Activated gamma-delta T cell treated with anti-CD3 and anti-CD28 coated beads, Interleukin-2, amount 50 U/mL, for 16 hours (primary cell): ENCODE data around the gene ATG13.
"Not testable (repeated sequence)": the region's sequence is repeated elsewhere in the genome, so short reads cannot be mapped to it uniquely, and the experiment has no call there.

Experiments
- DNase-seq: peaks from one replicate; pipeline ENCODE4 v3.0.0-alpha.2; 2020; ENCODE audit warnings: low read depth

The ATG13 gene

DNA sequence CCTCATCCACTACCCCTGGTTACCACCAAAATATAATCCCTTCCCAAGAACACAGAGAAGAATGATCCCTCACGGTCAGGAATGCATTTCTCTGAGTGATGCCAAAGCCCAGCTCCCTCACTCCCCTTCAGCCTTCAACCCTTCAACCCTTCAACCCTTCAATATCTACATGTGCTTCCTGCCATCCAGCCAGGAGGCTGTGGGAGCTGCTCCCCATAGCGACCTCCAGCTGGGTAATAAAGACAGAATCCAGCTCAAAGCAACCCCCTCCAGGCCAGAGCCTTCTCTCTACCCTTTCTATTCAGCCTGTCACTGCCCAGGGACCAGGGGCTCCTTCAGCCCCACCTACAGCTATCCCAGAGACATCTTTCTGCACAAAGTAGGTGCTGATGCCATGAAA is 80.4 kb downstream of the ATG13 start:
- DNase-seq: no peak

DNA sequence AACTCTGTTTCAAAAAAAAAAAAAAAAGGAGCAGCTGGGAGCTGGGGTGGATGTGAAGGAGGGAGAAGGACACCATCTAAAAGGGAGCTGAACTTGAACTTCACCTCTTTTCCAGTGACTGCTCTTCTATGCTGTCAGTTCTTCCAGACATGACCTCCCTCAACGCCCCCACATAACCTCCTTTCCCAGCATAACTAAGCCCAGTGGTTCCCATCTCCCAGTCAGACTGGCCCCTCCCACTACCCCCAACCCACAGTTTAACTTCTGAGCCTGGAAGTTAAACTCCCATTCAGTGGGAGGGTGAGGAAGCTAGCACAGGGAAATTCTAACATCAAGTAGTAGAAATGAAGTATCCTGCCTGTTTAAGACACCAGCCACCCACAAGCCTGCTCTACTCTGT is 81.2 kb downstream of the ATG13 start:
- DNase-seq: no peak

DNA sequence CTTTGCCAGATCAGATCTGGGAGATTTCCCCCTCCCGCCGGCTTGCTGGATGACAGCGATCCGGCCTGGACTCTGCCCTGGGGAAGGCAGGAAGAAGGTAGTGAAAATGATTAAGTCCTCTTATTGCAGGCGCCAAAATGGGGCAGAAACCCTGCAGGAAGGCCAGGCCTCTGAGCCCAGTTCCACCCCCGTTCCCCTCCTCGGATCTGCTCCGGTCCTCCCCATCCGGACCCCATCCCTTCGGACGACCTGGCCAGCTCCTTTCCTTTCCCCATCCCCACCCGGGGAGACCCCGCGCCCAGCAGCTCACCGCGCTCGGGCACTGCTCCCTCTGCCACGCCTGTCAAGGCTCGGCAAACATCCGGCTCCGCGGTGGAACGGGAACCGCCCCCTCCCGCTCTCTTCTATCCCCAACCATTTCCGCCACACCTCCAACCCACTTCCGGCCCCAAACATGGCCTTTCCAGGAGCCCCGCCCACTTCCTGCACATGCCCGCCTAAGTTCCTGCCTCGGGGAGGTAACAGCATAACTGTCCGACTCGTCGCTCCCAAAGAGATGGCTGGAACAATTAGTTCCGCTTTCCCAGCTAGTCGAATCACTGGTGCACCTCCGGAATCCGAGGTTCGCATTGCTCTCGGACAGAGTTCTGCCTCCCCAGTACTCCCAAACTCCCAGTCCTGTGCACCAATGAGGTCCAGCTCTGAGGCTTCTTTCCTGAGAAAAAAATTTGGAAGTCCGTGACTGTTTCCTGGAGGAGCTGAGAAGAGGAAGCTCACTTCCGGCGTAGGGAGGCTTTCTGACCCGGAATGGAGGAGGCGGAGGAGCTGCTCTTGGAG is 83.1 kb downstream of the ATG13 start, which contains the start of the genes ARHGAP1 and ZNF408:
TSS of gene ARHGAP1 (minus strand) at position 379 of the 837 bp plus-strand sequence. CDS start 4,512 bp downstream, outside the sequence.
TSS of gene ZNF408 (plus strand) at position 791 of the 837 bp plus-strand sequence. CDS start at position 808, 17 bp downstream.
- DNase-seq: peak; percentile 99

DNA sequence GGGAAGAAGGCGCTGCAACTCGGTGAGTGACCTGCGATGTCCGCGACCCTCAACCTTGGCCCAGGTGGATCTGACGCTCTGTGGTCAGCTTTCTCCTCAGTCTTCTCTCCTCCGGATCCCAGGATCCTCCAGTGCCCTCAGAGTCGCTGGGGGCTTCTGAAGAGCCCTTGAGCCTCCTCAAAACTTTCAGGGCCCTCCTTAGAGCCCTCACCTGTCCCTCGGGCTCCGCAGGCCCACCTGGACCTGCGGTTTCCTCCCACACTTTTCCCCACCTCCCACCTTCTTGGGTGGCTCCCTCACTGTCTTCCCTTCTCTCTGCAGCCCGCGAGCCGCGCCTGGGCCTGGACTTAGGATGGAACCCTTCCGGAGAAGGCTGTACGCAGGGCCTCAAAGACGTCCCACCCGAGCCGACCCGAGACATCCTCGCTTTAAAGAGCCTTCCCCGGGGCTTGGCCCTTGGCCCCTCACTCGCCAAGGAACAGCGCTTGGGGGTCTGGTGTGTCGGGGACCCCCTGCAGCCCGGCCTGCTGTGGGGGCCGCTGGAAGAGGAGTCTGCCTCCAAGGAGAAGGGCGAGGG is 83.8 kb downstream of the ATG13 start:
- DNase-seq: no peak

DNA sequence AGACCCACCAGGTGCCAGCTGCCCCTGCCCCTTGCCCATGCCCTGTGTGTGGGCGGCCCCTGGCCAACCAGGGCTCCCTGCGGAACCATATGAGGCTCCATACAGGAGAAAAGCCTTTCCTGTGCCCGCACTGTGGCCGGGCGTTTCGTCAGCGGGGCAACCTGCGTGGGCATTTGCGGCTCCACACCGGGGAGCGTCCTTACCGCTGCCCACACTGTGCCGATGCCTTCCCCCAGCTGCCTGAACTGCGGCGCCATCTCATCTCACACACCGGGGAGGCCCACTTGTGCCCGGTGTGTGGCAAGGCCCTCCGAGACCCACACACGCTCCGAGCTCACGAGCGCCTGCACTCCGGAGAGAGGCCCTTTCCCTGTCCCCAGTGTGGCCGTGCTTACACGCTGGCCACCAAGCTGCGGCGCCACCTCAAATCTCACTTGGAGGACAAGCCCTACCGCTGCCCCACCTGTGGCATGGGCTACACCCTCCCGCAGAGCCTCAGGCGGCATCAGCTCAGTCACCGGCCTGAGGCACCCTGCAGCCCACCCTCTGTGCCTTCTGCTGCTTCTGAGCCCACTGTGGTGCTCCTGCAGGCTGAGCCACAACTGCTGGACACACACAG is 87.8 kb downstream of the ATG13 start:
- DNase-seq: no peak

DNA sequence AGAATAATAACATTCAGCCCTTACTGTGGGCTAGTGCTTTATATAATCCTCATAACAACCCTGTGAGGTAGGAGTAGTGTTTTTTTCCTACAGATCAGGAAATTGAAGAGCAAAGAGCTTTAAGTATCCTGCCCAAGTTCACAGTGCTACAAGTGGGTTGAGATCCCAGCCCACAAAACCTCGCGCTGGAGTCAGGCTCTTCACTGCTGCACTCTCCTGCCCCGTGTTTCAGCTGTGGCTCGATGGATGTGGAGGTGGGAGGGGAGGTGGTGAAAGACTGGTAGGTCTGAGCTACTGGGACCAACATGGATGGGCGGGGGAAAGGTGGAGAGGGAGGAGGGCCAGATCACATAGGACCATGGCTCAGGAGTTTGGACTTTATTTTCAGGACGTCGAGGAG is 89.5 kb downstream of the ATG13 start:
- DNase-seq: no peak

DNA sequence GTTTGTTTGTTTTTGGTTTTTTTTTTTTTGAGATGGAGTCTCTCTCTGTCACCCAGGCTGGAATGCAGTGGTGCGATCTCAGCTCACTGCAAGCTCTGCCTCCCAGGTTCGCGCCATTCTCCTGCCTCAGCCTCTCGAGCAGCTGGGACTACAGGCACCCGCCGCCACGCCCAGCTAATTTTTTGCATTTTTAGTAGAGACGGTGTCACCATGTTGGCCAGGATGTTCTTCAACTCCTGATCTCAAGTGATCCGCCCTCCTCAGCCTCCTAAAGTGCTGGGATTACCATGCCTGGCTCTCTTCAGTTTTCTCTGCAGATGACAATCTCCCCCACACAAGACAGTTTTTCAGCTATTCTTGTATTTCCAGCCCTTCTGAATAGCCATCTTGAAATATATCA is 92.0 kb downstream of the ATG13 start:
- DNase-seq: not testable (repeated sequence)

DNA sequence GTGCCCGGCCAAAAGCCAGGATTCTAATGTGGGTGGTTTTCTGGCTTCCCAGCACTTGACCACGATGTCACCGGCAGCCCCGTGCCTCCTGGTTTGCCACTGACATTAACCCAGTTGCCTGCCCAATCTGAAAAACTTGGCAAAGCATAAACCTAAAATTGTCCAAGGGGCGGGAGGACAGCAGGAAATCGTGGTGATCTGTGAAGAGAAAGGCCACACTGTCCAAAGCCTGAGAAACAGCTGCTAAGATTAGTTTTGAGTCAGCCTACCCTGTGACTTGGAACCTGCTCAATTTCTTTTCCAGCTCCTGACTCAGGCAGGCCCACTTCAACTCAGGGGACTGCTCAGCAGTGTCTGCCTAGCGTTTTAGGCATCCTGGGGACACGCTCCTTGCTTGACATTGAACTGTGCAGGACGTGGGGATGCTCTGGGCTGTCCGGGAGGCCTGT is 93.5 kb downstream of the ATG13 start:
- no peak for DNase-seq

DNA sequence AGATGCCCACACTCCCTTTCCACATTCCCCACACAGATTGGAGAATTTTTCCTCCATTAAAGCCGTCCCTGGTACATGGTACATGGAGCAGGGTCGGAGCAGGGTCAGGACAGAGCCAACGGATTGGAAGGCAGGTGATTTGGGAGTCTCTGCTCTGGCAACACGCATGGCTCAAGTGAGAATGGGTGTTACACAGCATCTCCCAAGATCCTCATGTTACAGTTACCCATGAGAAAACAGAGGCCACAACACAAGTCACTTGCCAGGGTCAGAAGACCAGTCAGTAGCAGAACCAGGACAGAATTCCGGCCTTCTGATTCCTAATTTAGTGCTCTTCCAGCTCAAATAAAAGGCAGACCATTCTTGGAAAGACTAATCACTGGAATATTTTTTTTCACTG is 94.0 kb downstream of the ATG13 start:
- DNase-seq: no peak

DNA sequence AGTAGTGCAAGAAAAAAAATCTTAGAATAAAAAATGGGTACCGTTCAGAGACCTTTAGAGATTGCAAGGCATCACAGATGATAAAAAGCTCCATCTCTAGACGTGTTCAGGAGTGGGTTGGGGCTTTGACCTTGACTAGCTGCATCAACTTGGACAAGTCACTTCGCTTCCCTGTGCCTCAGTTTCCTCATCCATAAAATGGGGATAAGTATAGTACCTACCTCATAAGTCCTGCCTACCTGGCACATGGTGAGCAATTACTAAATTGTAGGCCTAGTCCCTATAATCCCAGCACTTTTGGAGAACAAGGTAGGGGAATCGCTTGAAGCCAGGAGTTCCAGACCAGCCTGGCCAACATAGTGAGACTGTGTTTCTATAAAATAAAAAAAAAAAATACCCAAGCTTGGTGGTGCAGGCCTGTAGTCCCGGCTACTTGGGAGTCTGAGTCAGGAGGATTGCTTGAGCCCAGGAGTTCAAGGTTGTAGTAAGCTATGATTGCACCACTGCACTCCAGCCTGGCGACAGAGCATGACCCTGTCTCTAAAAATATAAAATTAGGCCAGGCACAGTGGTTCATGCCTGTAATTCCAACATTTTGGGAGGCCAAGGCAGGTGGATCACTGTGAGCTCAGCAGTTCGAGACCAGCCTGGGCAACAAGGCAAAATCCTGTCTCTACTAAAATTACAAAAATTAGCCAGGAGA is 95.7 kb downstream of the ATG13 start:
- DNase-seq: no peak

DNA sequence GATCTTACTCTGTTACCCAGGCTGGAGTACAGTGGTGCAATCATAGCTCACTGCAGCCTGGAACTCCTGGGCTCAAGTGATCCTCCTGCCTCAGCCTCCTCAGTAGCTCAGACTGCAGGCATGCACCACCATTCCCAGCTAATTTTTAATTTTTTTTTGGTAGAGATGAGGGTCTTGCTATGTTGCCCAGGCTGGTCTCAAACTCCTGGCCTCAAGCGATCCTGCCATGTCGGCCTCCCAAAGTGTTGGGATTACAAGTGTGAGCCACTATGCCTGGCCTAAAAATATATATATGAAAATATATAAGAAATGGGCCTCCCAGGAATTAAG is 100.4 kb downstream of the ATG13 start:
- not testable (repeated sequence) for DNase-seq

DNA sequence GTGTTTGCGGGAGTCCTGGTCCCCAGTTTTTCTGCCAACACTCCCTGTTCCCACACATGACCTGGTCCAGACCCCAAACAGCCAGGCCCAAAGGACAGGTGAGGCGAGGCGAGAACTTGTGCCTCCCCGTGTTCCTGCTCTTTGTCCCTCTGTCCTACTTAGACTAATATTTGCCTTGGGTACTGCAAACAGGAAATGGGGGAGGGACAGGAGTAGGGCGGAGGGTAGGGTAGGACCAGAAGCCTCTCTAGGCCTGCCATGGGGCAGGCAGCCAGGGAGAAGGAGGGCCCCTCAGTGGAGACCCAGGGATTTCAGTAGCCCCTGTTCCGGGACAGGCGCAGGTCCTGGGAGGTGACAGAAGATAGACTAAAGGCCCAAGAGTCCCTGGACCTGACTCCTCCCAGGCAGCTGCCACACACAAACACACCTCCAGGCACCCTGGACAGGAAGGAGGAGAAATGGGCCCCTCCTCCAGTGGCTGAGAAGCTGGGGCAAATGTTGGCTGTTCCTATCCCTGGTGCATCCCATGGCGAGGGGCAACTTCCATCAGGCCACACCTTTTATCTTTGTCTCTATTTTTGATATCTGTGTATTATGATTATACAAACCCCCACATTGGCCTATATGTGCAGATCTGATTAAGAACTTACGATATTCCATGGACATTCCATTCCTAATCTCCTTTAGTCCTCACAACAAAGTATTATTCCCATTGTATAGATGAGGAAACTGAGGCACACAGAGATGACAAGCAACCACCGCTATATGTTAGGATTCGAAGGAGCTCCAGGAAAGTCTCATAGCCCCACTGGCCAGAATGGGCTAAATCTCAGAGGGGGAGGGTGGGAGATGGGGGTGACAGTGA is 101.0 kb downstream of the ATG13 start:
- no peak for DNase-seq

DNA sequence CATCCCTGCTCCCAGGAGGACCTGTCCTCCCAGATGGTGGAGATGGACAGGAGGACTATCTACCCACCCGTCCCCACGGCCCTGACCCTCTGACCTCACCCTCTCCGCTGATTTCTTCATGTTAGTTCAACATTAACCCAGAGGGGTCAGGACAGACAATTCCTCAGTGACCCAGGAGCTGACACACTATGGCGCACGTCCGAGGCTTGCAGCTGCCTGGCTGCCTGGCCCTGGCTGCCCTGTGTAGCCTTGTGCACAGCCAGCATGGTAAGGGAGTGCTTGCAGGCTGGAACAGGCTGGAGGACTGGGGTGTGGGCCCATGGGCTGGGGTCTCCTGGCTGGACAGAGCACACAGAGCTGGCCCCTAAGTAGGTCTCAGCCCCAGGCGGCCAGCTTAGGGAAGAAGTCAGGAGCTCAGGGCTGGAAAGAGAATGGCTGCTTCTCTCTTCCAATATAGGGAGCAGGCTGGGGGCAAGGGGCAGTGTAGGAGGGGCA is 101.7 kb downstream of the ATG13 start, which contains the start of gene F2:
TSS of gene F2 (plus strand) at position 166 of the 495 bp plus-strand sequence. CDS start at position 189, 23 bp downstream.
- DNase-seq: no peak

DNA sequence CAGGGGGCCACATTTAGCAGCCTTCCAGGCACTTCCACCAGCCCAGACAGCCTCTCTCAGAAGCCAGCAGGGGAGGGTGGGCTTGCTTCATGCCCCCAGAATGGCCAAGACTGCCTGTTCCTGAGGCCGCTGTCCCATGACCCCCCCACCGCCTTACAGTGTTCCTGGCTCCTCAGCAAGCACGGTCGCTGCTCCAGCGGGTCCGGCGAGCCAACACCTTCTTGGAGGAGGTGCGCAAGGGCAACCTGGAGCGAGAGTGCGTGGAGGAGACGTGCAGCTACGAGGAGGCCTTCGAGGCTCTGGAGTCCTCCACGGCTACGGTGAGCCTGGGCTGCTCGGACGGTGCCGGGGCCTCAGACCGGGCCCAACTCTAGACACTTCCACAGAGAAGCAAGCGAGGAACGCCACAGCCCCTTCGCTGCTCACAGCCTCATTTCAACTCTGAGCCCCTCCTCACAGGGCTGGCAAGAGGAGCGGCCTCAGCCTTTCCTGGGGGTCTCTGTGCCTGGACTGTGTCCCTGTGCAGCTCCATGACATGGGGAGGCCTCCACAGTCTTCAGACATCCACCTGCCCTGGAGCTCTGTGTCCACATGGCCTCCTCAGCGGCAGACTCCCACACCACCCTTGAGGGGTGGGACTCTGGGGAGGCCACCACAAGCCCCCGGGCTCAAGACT is 102.3 kb downstream of the ATG13 start:
- no peak for DNase-seq

DNA sequence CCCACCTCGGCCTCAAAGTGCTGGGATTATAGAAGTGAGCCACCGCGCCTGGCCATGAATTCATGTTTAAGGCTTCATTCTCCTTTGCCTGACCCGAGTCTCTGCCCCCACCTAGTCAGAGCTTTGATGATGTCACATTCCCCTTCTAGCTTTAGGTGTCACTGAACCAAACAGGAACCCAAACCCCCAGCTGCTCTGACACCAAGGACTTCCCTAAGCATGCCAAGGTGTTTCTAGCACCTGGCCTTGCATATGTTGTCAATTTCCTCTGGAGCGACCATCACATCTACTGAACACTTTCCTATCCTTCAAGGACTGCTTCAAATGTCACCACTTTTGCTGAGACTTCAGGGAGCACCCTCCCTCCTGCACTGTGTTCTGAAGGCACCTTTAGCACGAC is 103.9 kb downstream of the ATG13 start:
- no peak for DNase-seq

DNA sequence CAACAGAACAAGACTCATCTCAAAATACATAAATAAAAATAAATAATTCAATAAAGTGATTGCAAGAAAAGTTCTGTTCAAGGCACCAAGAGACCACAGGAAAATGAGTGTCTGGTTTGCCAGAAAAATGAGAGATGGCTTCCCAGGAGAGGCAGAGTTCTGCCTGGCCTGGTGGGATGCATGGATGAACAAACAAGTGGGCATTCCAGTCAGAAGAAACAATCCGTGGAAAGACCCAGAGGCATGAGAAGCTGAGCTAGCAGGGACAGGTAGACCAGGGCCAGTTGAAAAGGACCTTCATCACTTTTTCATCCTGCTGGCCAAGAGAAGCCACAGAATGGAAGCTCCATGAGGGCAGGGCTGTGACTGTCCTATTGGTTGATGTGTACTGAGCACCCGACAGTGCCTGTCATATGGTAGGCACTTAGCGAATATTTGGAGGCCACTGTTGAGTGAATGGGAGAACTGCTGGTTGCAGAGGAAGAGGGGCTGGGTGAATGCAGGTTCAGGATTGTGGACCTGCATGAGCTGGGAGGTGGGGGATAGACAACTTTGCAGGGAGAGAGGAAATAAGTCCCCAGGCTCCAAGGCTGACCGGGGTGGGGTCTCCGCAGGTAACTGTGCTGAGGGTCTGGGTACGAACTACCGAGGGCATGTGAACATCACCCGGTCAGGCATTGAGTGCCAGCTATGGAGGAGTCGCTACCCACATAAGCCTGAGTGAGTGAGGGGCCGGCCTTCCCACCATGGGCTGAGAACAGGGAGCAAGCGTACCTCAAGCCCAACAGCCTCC is 105.4 kb downstream of the ATG13 start:
- DNase-seq: no peak

DNA sequence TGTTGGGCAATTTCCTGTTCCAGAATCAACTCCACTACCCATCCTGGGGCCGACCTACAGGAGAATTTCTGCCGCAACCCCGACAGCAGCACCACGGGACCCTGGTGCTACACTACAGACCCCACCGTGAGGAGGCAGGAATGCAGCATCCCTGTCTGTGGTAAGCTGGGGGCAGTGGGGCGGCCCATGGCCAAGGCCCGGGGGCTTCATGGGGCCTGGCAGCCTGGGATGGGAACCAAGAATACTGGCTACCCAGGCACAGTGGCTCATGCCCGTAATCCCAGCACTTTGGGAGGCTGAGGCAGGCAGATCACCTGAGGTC is 106.0 kb downstream of the ATG13 start:
- no peak for DNase-seq

DNA sequence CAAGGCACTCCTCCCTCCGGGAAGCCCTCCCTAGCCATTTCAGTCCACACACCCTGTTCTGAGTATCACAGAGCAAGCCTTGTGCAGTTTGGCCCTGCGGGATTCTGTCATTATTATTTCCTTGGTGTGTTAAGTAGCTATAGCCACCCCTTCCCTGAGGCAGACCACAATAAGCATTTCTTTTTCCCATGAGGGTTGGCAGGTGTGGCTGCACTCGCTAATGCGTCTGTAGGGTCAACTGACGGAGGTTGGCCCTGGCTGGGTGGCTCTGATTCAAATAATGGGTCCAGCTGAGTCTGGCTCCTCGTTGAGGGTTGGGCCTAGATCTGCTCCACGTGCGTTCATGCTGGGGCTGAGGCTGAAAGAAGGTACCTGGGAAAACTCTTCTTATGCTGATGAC is 106.7 kb downstream of the ATG13 start:
- DNase-seq: no peak
